HEK293 (cell line): ENCODE measurements around the gene KBTBD2.

Experiments
- FEZF1 ChIP-seq: fragments of 450-650 bp; formaldehyde crosslinking; IDR thresholded peaks from 2 replicates; pipeline ENCODE4 v1.5.1; 2016; ENCODE audit warnings: missing biosample characterization, missing genetic modification characterization
- GFI1B ChIP-seq: fragments of 450-650 bp; formaldehyde crosslinking; IDR thresholded peaks from 2 replicates; pipeline ENCODE4 v1.5.1; 2016; ENCODE audit warnings: missing biosample characterization, missing genetic modification characterization
- KLF7 ChIP-seq: fragments of 450-650 bp; formaldehyde crosslinking; IDR thresholded peaks from 2 replicates; pipeline ENCODE4 v1.5.1; 2016; ENCODE audit warnings: missing biosample characterization, missing genetic modification characterization, borderline replicate concordance
- PBX3 ChIP-seq: sonication (generic); formaldehyde crosslinking; IDR thresholded peaks from 2 replicates; pipeline ENCODE4 v1.8.1; 2022; ENCODE audit warnings: mild to moderate bottlenecking, moderate library complexity, missing genetic modification reagents
- SALL2 ChIP-seq: fragments of 450-650 bp; formaldehyde crosslinking; IDR thresholded peaks from 2 replicates; pipeline ENCODE4 v1.5.0; 2017; ENCODE audit warnings: missing biosample characterization, mild to moderate bottlenecking, missing genetic modification characterization, borderline replicate concordance
- SCRT2 ChIP-seq: fragments of 450-650 bp; formaldehyde crosslinking; IDR thresholded peaks from 2 replicates; pipeline ENCODE4 v1.5.1; 2016; ENCODE audit warnings: missing biosample characterization, missing genetic modification characterization
- SP2 ChIP-seq: fragments of 450-650 bp; formaldehyde crosslinking; IDR thresholded peaks from 2 replicates; pipeline ENCODE4 v1.5.1; 2016; ENCODE audit warnings: missing biosample characterization, missing genetic modification characterization
- ZBTB48 ChIP-seq: fragments of 450-650 bp; formaldehyde crosslinking; IDR thresholded peaks from 2 replicates; pipeline ENCODE4 v1.5.1; 2016; ENCODE audit warnings: missing biosample characterization, missing genetic modification characterization
- ZBTB7A ChIP-seq: fragments of 450-650 bp; formaldehyde crosslinking; IDR thresholded peaks from 2 replicates; pipeline ENCODE4 v1.5.1; 2016; ENCODE audit warnings: low read depth, missing biosample characterization, missing genetic modification characterization
- ZIC2 ChIP-seq: fragments of 450-650 bp; formaldehyde crosslinking; IDR thresholded peaks from 2 replicates; pipeline ENCODE4 v1.5.1; 2016; ENCODE audit warnings: missing biosample characterization, missing genetic modification characterization
- ZNF10 ChIP-seq: fragments of 450-650 bp; formaldehyde crosslinking; IDR thresholded peaks from 2 replicates; pipeline ENCODE4 v1.5.1; 2017; ENCODE audit warnings: missing biosample characterization, missing genetic modification characterization
- ZNF121 ChIP-seq: fragments of 450-650 bp; formaldehyde crosslinking; IDR thresholded peaks from 2 replicates; pipeline ENCODE4 v1.5.1; 2016; ENCODE audit warnings: missing biosample characterization, missing genetic modification characterization
- ZNF140 ChIP-seq: fragments of 450-650 bp; formaldehyde crosslinking; IDR thresholded peaks from 2 replicates; pipeline ENCODE4 v1.5.1; 2016; ENCODE audit warnings: missing biosample characterization, missing genetic modification characterization
- ZNF274 ChIP-seq, 2 experiments: fragments of 200-500 bp in 1 of 2; fragments of 450-650 bp in 1 of 2; sonication (Bioruptor generic) in 1 of 2; formaldehyde crosslinking in 1 of 2; IDR thresholded peaks; 2 replicates each; pipeline versions ENCODE4 v1.5.1 to v1.6.1; 2014 to 2016; ENCODE audit warnings: borderline replicate concordance in 1 of 2, inconsistent platforms in 1 of 2, low read length in 1 of 2, missing biosample characterization in 1 of 2, missing genetic modification characterization in 1 of 2
- ZNF335 ChIP-seq: fragments of 450-650 bp; formaldehyde crosslinking; conservative IDR thresholded peaks from 2 replicates; pipeline ENCODE4 v1.5.1; 2016; ENCODE audit warnings: missing biosample characterization, missing genetic modification characterization
- ZNF404 ChIP-seq: fragments of 450-650 bp; formaldehyde crosslinking; IDR thresholded peaks from 2 replicates; pipeline ENCODE4 v1.5.1; 2017; ENCODE audit warnings: missing biosample characterization, missing genetic modification characterization
- ZNF423 ChIP-seq: fragments of 450-650 bp; formaldehyde crosslinking; IDR thresholded peaks from 2 replicates; pipeline ENCODE4 v1.5.1; 2016; ENCODE audit warnings: missing biosample characterization, missing genetic modification characterization
- ZNF426 ChIP-seq: fragments of 450-650 bp; formaldehyde crosslinking; IDR thresholded peaks from 2 replicates; pipeline ENCODE4 v1.5.1; 2017; ENCODE audit warnings: missing biosample characterization, missing genetic modification characterization, mild to moderate bottlenecking, inconsistent platforms, moderate library complexity
- ZNF48 ChIP-seq: fragments of 450-650 bp; formaldehyde crosslinking; IDR thresholded peaks from 2 replicates; pipeline ENCODE4 v1.5.1; 2016; ENCODE audit warnings: missing biosample characterization, missing genetic modification characterization
- ZNF501 ChIP-seq: fragments of 450-650 bp; formaldehyde crosslinking; IDR thresholded peaks from 2 replicates; pipeline ENCODE4 v1.5.1; 2016; ENCODE audit warnings: missing biosample characterization, missing genetic modification characterization
- ZNF585B ChIP-seq: fragments of 450-650 bp; formaldehyde crosslinking; IDR thresholded peaks from 2 replicates; pipeline ENCODE4 v1.5.1; 2016; ENCODE audit warnings: missing biosample characterization, missing genetic modification characterization
- ZNF623 ChIP-seq: fragments of 450-650 bp; formaldehyde crosslinking; IDR thresholded peaks from 2 replicates; pipeline ENCODE4 v1.5.1; 2016; ENCODE audit warnings: missing biosample characterization, missing genetic modification characterization
- ZNF664 ChIP-seq: fragments of 450-650 bp; formaldehyde crosslinking; IDR thresholded peaks from 2 replicates; pipeline ENCODE4 v1.5.1; 2016; ENCODE audit warnings: missing biosample characterization, missing genetic modification characterization
- ZNF707 ChIP-seq: fragments of 450-650 bp; formaldehyde crosslinking; IDR thresholded peaks from 2 replicates; pipeline ENCODE4 v1.5.1; 2016; ENCODE audit warnings: missing biosample characterization, missing genetic modification characterization
- ZNF768 ChIP-seq: fragments of 450-650 bp; formaldehyde crosslinking; IDR thresholded peaks from 2 replicates; pipeline ENCODE4 v1.5.1; 2018; ENCODE audit warnings: missing biosample characterization, mild to moderate bottlenecking, missing genetic modification characterization
- ZNF785 ChIP-seq: fragments of 450-650 bp; formaldehyde crosslinking; IDR thresholded peaks from 2 replicates; pipeline ENCODE4 v1.5.1; 2016; ENCODE audit warnings: missing biosample characterization, missing genetic modification characterization
- ZNF837 ChIP-seq: fragments of 450-650 bp; formaldehyde crosslinking; IDR thresholded peaks from 2 replicates; pipeline ENCODE4 v1.5.1; 2016; ENCODE audit warnings: missing biosample characterization, missing genetic modification characterization
- ZNF843 ChIP-seq: fragments of 450-650 bp; formaldehyde crosslinking; IDR thresholded peaks from 2 replicates; pipeline ENCODE4 v1.5.1; 2016; ENCODE audit warnings: missing biosample characterization, missing genetic modification characterization
- ZSCAN16 ChIP-seq: fragments of 450-650 bp; formaldehyde crosslinking; IDR thresholded peaks from 2 replicates; pipeline ENCODE4 v1.5.1; 2016; ENCODE audit warnings: missing biosample characterization, missing genetic modification characterization
- ZSCAN30 ChIP-seq: fragments of 450-650 bp; IDR thresholded peaks from 2 replicates; pipeline ENCODE4 v1.5.1; 2018; ENCODE audit warnings: missing biosample characterization, mild to moderate bottlenecking, missing genetic modification characterization, moderate library complexity
- ZXDB ChIP-seq: fragments of 450-650 bp; formaldehyde crosslinking; IDR thresholded peaks from 2 replicates; pipeline ENCODE4 v1.5.1; 2016; ENCODE audit warnings: missing biosample characterization, missing genetic modification characterization
- TF ChIP-seq, protein P1 (sequence below): fragments of 450-650 bp; IDR thresholded peaks from 2 replicates; pipeline ENCODE4 v1.5.1; 2018; ENCODE audit warnings: missing biosample characterization, missing genetic modification characterization
- TF ChIP-seq, protein P2 (sequence below): fragments of 450-650 bp; formaldehyde crosslinking; IDR thresholded peaks from 2 replicates; pipeline ENCODE4 v1.5.1; 2017; ENCODE audit warnings: missing biosample characterization, mild to moderate bottlenecking, missing genetic modification characterization, moderate library complexity
- TF ChIP-seq, protein P3 (sequence below): fragments of 450-650 bp; formaldehyde crosslinking; conservative IDR thresholded peaks from 2 replicates; pipeline ENCODE4 v1.5.1; 2016; ENCODE audit warnings: low read depth, missing biosample characterization, missing genetic modification characterization

KBTBD2 gene

DNA sequence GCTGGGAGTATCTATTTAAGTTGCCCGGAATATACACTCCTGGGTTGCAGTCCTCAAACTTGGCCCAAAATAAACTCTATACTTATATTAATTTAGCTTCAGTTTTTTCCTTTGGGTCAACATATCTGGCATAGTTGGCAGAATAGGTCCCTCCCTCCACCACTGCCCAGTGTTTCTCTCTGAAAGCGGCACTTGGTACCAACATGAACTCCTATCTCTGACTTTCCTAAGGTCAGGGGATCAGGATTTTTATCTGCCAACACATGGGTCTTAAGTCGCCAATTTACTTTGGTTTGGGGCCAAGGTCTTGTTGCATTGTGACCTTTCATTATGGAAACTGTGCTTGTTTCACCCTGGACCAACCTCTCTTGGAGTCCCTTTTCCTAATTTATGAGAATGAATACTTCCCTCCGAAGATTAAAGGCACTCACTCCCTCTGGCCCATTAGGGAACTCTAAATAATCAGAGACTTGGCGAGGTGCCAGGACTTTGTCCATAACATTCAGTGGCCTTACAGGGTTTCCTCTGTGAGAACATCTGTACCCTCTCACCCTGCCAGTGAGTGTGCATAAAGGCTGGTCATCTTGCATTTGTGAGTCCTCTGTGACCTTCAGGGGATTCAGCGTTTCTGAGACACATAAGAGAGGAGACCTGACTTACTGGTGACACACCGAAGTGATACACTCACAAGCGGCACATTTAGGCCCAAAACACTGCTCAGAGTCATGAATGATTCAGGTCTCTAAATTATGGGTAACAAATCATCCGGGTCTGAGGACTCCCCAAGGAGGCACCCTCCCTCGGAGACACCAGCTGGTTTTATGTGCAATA lies 46.0 kb upstream of the KBTBD2 start (continued):
- no peak for TF ChIP-seq ZNF335 (tag by site-specific recombination)
- no peak for TF ChIP-seq ZNF404
- TF ChIP-seq, protein P1, sequence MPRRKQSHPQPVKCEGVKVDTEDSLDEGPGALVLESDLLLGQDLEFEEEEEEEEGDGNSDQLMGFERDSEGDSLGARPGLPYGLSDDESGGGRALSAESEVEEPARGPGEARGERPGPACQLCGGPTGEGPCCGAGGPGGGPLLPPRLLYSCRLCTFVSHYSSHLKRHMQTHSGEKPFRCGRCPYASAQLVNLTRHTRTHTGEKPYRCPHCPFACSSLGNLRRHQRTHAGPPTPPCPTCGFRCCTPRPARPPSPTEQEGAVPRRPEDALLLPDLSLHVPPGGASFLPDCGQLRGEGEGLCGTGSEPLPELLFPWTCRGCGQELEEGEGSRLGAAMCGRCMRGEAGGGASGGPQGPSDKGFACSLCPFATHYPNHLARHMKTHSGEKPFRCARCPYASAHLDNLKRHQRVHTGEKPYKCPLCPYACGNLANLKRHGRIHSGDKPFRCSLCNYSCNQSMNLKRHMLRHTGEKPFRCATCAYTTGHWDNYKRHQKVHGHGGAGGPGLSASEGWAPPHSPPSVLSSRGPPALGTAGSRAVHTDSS (tag by site-specific recombination), result 0 out of 2 replicates have a peak, but pooled peaks have one; percentile 11
- TF ChIP-seq, protein P2, sequence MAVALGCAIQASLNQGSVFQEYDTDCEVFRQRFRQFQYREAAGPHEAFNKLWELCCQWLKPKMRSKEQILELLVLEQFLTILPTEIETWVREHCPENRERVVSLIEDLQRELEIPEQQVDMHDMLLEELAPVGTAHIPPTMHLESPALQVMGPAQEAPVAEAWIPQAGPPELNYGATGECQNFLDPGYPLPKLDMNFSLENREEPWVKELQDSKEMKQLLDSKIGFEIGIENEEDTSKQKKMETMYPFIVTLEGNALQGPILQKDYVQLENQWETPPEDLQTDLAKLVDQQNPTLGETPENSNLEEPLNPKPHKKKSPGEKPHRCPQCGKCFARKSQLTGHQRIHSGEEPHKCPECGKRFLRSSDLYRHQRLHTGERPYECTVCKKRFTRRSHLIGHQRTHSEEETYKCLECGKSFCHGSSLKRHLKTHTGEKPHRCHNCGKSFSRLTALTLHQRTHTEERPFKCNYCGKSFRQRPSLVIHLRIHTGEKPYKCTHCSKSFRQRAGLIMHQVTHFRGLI (tag by site-specific recombination), result no peak
- TF ChIP-seq ZNF426 (tag by site-specific recombination), result no peak
- peak; percentile 46; the same call in 1 of the 2 replicates for TF ChIP-seq ZXDB (tag by site-specific recombination)
- no peak for TF ChIP-seq SCRT2 (tag by site-specific recombination)
- no peak for TF ChIP-seq ZNF785 (tag by site-specific recombination)
- TF ChIP-seq ZNF585B (tag by site-specific recombination), result no peak
- no peak for TF ChIP-seq ZNF121
- TF ChIP-seq SP2 (tag by site-specific recombination), result no peak
- TF ChIP-seq SALL2 (tag by site-specific recombination), result no peak
- TF ChIP-seq ZSCAN30 (tag by site-specific recombination), result no peak
- TF ChIP-seq, protein P3, sequence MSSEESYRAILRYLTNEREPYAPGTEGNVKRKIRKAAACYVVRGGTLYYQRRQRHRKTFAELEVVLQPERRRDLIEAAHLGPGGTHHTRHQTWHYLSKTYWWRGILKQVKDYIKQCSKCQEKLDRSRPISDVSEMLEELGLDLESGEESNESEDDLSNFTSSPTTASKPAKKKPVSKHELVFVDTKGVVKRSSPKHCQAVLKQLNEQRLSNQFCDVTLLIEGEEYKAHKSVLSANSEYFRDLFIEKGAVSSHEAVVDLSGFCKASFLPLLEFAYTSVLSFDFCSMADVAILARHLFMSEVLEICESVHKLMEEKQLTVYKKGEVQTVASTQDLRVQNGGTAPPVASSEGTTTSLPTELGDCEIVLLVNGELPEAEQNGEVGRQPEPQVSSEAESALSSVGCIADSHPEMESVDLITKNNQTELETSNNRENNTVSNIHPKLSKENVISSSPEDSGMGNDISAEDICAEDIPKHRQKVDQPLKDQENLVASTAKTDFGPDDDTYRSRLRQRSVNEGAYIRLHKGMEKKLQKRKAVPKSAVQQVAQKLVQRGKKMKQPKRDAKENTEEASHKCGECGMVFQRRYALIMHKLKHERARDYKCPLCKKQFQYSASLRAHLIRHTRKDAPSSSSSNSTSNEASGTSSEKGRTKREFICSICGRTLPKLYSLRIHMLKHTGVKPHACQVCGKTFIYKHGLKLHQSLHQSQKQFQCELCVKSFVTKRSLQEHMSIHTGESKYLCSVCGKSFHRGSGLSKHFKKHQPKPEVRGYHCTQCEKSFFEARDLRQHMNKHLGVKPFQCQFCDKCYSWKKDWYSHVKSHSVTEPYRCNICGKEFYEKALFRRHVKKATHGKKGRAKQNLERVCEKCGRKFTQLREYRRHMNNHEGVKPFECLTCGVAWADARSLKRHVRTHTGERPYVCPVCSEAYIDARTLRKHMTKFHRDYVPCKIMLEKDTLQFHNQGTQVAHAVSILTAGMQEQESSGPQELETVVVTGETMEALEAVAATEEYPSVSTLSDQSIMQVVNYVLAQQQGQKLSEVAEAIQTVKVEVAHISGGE (tag by site-specific recombination), result no peak
- no peak for TF ChIP-seq ZNF48 (tag by site-specific recombination)
- TF ChIP-seq ZNF10, result no peak
- TF ChIP-seq FEZF1 (tag by site-specific recombination), result peak; percentile 37; the same call in 1 of the 2 replicates
- no peak for TF ChIP-seq ZBTB7A
- TF ChIP-seq ZNF768 (tag by site-specific recombination), result no peak
- TF ChIP-seq ZNF623, result no peak
- TF ChIP-seq KLF7 (tag by site-specific recombination), result no peak
- TF ChIP-seq ZNF664 (tag by site-specific recombination), result no peak
- no peak for TF ChIP-seq ZNF707 (tag by site-specific recombination)
- no peak for TF ChIP-seq PBX3
- TF ChIP-seq ZNF837 (tag by site-specific recombination), result no peak
- peak; percentile 28; the same call in 1 of the 2 replicates for TF ChIP-seq ZNF423 (tag by site-specific recombination)
- no peak for TF ChIP-seq GFI1B (tag by site-specific recombination)
- peak; percentile 66 for TF ChIP-seq ZIC2 (tag by site-specific recombination)
- TF ChIP-seq ZSCAN16, result no peak
- TF ChIP-seq ZNF140, result no peak
- 0 out of 2 replicates have a peak, but pooled peaks have one; percentile 22 for TF ChIP-seq ZBTB48 (tag by site-specific recombination)
- no peak for TF ChIP-seq ZNF843 (tag by site-specific recombination)
- TF ChIP-seq ZNF501, result no peak
- TF ChIP-seq ZNF274 (IDR thresholded peaks at IDR 0.05; ENCODE audit: low read length), result no peak
- TF ChIP-seq ZNF274 (tag by site-specific recombination; IDR thresholded peaks at IDR 0.05; ENCODE audit: borderline replicate concordance), result no peak
